Measurements from ENCODE around the gene SEPTIN12.

DNA sequence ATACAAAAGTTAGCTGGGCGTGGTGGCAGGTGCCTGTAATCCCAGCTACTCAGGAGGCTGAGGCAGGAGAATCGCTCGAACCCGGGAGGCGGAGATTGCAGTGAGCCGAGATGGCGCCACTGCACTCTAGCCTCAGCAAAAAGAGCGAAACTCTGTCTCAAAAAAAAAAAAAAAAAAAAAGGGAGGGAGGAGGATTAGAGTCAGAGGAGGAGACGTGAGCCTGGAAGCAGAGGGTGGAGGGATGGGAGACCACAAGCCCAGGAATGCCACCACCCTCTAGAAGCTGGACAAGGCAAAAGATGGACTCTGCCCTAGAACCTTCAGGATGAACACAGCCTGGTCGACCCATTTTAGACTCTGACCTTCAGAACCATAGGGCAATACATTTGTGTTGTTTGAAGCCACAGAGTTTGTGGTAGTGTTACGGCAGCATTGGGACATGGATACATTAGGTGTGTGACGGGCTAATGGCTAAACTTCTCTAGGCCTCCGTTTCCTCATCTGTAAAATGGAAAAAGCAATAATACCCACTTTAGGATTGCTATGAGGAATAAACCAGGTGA is 4.9 kb upstream of the SEPTIN12 start:
- TF ChIP-seq, protein P1, sequence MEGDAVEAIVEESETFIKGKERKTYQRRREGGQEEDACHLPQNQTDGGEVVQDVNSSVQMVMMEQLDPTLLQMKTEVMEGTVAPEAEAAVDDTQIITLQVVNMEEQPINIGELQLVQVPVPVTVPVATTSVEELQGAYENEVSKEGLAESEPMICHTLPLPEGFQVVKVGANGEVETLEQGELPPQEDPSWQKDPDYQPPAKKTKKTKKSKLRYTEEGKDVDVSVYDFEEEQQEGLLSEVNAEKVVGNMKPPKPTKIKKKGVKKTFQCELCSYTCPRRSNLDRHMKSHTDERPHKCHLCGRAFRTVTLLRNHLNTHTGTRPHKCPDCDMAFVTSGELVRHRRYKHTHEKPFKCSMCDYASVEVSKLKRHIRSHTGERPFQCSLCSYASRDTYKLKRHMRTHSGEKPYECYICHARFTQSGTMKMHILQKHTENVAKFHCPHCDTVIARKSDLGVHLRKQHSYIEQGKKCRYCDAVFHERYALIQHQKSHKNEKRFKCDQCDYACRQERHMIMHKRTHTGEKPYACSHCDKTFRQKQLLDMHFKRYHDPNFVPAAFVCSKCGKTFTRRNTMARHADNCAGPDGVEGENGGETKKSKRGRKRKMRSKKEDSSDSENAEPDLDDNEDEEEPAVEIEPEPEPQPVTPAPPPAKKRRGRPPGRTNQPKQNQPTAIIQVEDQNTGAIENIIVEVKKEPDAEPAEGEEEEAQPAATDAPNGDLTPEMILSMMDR (IDR thresholded peaks at IDR 0.05), result no peak
- no peak for TF ChIP-seq HMGA2 (CRISPR knock-in tag; IDR thresholded peaks at IDR 0.05)
- TF ChIP-seq, protein P2, sequence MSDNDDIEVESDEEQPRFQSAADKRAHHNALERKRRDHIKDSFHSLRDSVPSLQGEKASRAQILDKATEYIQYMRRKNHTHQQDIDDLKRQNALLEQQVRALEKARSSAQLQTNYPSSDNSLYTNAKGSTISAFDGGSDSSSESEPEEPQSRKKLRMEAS (CRISPR knock-in tag; IDR thresholded peaks at IDR 0.05), result no peak
- no peak for TF ChIP-seq ZMAT4 (CRISPR knock-in tag; IDR thresholded peaks at IDR 0.05)
- no peak for TF ChIP-seq TCF7 (CRISPR knock-in tag; IDR thresholded peaks at IDR 0.05; ENCODE audit: low read depth)
- TF ChIP-seq SMAD3 (CRISPR knock-in tag; IDR thresholded peaks at IDR 0.05; ENCODE audit: borderline replicate concordance), result no peak
